DOHH2 (cell line): ENCODE measurements around the gene DCLK3.

ENCODE experiments used
- H3F3A ChIP-seq: fragments of 200-600 bp; sonication (generic), shearing (Covaris generic); 2 replicates; pipeline ENCODE4 v1.6.0; 2016; ENCODE audit warnings: antibody characterized with exemption, mild to moderate bottlenecking; ENCODE audit not compliant: control insufficient read depth, insufficient read depth
- H3K27ac ChIP-seq: fragments of 200-600 bp; sonication (generic); 2 replicates; pipeline ENCODE4 v1.5.1; 2014; ENCODE audit warnings: low read depth, mild to moderate bottlenecking, low read length, moderate library complexity
- H3K27me3 ChIP-seq: fragments of 200-600 bp; sonication (generic); 2 replicates; pipeline ENCODE4 v1.6.1; 2014; ENCODE audit warnings: mild to moderate bottlenecking, low read length, mixed read lengths; ENCODE audit not compliant: control insufficient read depth
- H3K36me3 ChIP-seq: fragments of 200-600 bp; sonication (generic); 2 replicates; pipeline ENCODE4 v1.6.1; 2014; ENCODE audit warnings: mild to moderate bottlenecking, low read length, moderate library complexity, mixed read lengths; ENCODE audit not compliant: control insufficient read depth
- H3K4me1 ChIP-seq: fragments of 200-600 bp; sonication (generic); 2 replicates; pipeline ENCODE4 v1.6.1; 2014; ENCODE audit warnings: mild to moderate bottlenecking, low read length, mixed read lengths; ENCODE audit not compliant: control insufficient read depth
- H3K4me2 ChIP-seq: fragments of 200-600 bp; sonication (generic); 2 replicates; pipeline ENCODE4 v1.6.0; 2014; ENCODE audit warnings: mild to moderate bottlenecking, low read length, moderate library complexity
- H3K4me3 ChIP-seq: fragments of 200-600 bp; sonication (generic); 2 replicates; pipeline ENCODE4 v1.5.1; 2014; ENCODE audit warnings: mild to moderate bottlenecking, low read length, mixed read lengths
- H3K79me2 ChIP-seq: fragments of 200-600 bp; sonication (generic); 2 replicates; pipeline ENCODE4 v1.6.1; 2014; ENCODE audit warnings: mild to moderate bottlenecking, low read length, mixed read lengths; ENCODE audit not compliant: control insufficient read depth
- H3K9me2 ChIP-seq: fragments of 200-600 bp; sonication (generic); replicated peaks from 2 replicates; pipeline ENCODE4 v1.6.1; 2014; ENCODE audit warnings: mild to moderate bottlenecking, low read length, mixed read lengths; ENCODE audit not compliant: control insufficient read depth
- H3K9me3 ChIP-seq: fragments of 200-600 bp; sonication (generic); 2 replicates; pipeline ENCODE4 v1.6.1; 2014; ENCODE audit warnings: antibody characterized with exemption, low read length, mixed read lengths; ENCODE audit not compliant: control insufficient read depth, insufficient read depth
- H4K20me1 ChIP-seq: fragments of 200-600 bp; sonication (generic); 2 replicates; pipeline ENCODE4 v1.6.0; 2014; ENCODE audit warnings: low read depth, mild to moderate bottlenecking, antibody characterized with exemption, low read length, moderate library complexity; ENCODE audit not compliant: control insufficient read depth, insufficient read depth
- CTCF ChIP-seq: fragments of 200-600 bp; sonication (generic); IDR thresholded peaks from one replicate; pipeline ENCODE4 v1.5.1; 2014; ENCODE audit warnings: antibody characterized with exemption, mild to moderate bottlenecking, low read depth, low read length; ENCODE audit not compliant: poor library complexity, severe bottlenecking
- EZH2phosphoT487 ChIP-seq: fragments of 200-600 bp; sonication (generic); IDR thresholded peaks from 2 replicates; pipeline ENCODE4 v1.6.1; 2017; ENCODE audit warnings: borderline replicate concordance, mild to moderate bottlenecking, antibody characterized with exemption, low read length, moderate library complexity, mixed read lengths

The DCLK3 gene

GRCh38 chr3:36693670-36694069, 70.7 kb downstream of the DCLK3 start:
- Histone ChIP-seq H3K4me2 (no peak overlapping the region), H3K36me3 (no peaks in the 10 kb centered on the region), H3K27me3 (peaks cover 10% of the 10 kb centered on the region; the same call in 1 of the 2 replicates), H3K4me1 (no peaks in the 10 kb centered on the region), H3K9me2 (no peaks in the 10 kb centered on the region), H3K4me3 (no peak overlapping the region), H3K9me3 (no peaks in the 10 kb centered on the region), H3K27ac (no peak overlapping the region), H3K79me2 (no peaks in the 10 kb centered on the region), H3F3A (no peaks in the 10 kb centered on the region), H4K20me1 (no peaks in the 10 kb centered on the region)
- TF ChIP-seq CTCF: no peak

GRCh38 chr3:36689560-36689959, 74.8 kb downstream of the DCLK3 start:
- Histone ChIP-seq H3K79me2 (no peaks in the 10 kb centered on the region), H3K27me3 (0 out of 2 replicates have a peak, but pooled peaks cover 6% of the 10 kb centered on the region), H3K9me3 (no peaks in the 10 kb centered on the region), H3K36me3 (no peaks in the 10 kb centered on the region), H3K4me1 (no peaks in the 10 kb centered on the region), H3K27ac (no peak overlapping the region), H3K4me2 (no peak overlapping the region), H3K4me3 (no peak overlapping the region), H4K20me1 (no peaks in the 10 kb centered on the region), H3K9me2 (no peaks in the 10 kb centered on the region), H3F3A (no peaks in the 10 kb centered on the region)
- no peak for TF ChIP-seq EZH2phosphoT487
- TF ChIP-seq CTCF: no peak

GRCh38 chr3:36688815-36689214, 75.5 kb downstream of the DCLK3 start:
- Histone ChIP-seq H3K9me3 (no peaks in the 10 kb centered on the region), H3K79me2 (no peaks in the 10 kb centered on the region), H3K36me3 (no peaks in the 10 kb centered on the region), H3K27me3 (0 out of 2 replicates have a peak, but pooled peaks cover 3% of the 10 kb centered on the region), H3K9me2 (no peaks in the 10 kb centered on the region), H3F3A (no peaks in the 10 kb centered on the region), H3K4me1 (no peaks in the 10 kb centered on the region), H3K4me2 (no peak overlapping the region), H3K4me3 (no peak overlapping the region), H4K20me1 (no peaks in the 10 kb centered on the region), H3K27ac (no peak overlapping the region)
- TF ChIP-seq CTCF: no peak
- TF ChIP-seq EZH2phosphoT487: no peak

- Histone ChIP-seq H3F3A (no peaks in the 10 kb centered on the region), H3K27me3 (no peaks in the 10 kb centered on the region), H3K9me2 (no peaks in the 10 kb centered on the region), H3K27ac (no peak overlapping the region), H3K4me2 (no peak overlapping the region), H4K20me1 (no peaks in the 10 kb centered on the region), H3K9me3 (no peaks in the 10 kb centered on the region), H3K79me2 (no peaks in the 10 kb centered on the region), H3K36me3 (no peaks in the 10 kb centered on the region), H3K4me3 (no peak overlapping the region), H3K4me1 (peaks cover 6% of the 10 kb centered on the region)
- TF ChIP-seq EZH2phosphoT487 (no peak), CTCF (no peak)
These were observed 77.8 kb downstream of the DCLK3 start for GRCh38 chr3:36686516-36686915.
